Psoas muscle (tissue), 8 donors: ENCODE measurements around the gene C6orf62. TPM values are rescaled to one million over a fixed set of nuclear protein-coding genes. Genes with fewer than 3 reads are reported as not detected.
A peak's percentile ranks its signal among the peaks of the same experiment; 100 is the strongest.
"Not testable (repeated sequence)": the region's sequence is repeated elsewhere in the genome, so short reads cannot be mapped to it uniquely, and the experiment has no call there.

Experiments used
- ATAC-seq, 4 donors: fragments of 200-7000 bp; cut with Tn5 transposase; one replicate each; pipeline ENCODE4 v1.9.1; 2020; ENCODE audit warnings: moderate library complexity in 3 of 4, mild to moderate bottlenecking in 2 of 4
- DNase-seq, 2 donors: peaks; one replicate each; pipeline ENCODE4 v3.0.0-alpha.2; 2020
- H3K27ac ChIP-seq: fragments of 200-600 bp; one replicate; pipeline ENCODE4 v1.8.0; 2022
- H3K27me3 ChIP-seq, 3 donors: fragments of 200-600 bp in 1 of 3; one replicate each; pipeline versions ENCODE4 v1.6.1 to v1.8.0; 2013 to 2022; ENCODE audit warnings: low read length in 2 of 3, mild to moderate bottlenecking in 2 of 3, moderate library complexity in 1 of 3; ENCODE audit not compliant: insufficient read depth in 3 of 3
- H3K36me3 ChIP-seq, 2 donors: fragments of 200-600 bp in 1 of 2; one replicate each; pipeline versions ENCODE4 v1.6.1 to v1.8.0; 2013 to 2022; ENCODE audit warnings: low read depth in 1 of 2, mild to moderate bottlenecking in 1 of 2, moderate library complexity in 1 of 2; ENCODE audit not compliant: insufficient read depth in 1 of 2
- H3K4me1 ChIP-seq: fragments of 200-600 bp; one replicate; pipeline ENCODE4 v1.8.0; 2022
- H3K4me3 ChIP-seq: fragments of 200-600 bp; one replicate; pipeline ENCODE4 v1.8.0; 2022; ENCODE audit warnings: mild to moderate bottlenecking
- H3K9me3 ChIP-seq: fragments of 200-600 bp; one replicate; pipeline ENCODE4 v1.8.0; 2022
- CTCF ChIP-seq: fragments of 200-600 bp; IDR thresholded peaks from one replicate; pipeline ENCODE4 v1.8.0; 2022; ENCODE audit warnings: antibody characterized with exemption
- WGBS, 3 donors: extraction: QIAGEN DNeasy Blood & Tissue Kit; methylation state at CpG; one replicate each; pipeline versions ENCODE4 v1.1.6 to v1.1.7; 2013; 5-methylcytosine and 5-hydroxymethylcytosine counted together
- intact Hi-C, 2 donors: fragments of 100-400 bp; cut with DNase I; formaldehyde crosslinking; loops; one replicate each; pipeline versions ENCODE4 v1.11.0 to v1.14.2; 2022
- polyA plus RNA-seq, 3 donors: library from polyadenylated mRNA; stranded (reverse); fragments of 200-250 nt; gene quantifications; one replicate each; pipeline ENCODE4 v1.2.3, GENCODE V29; 2013
- total RNA-seq, 4 donors: library from RNA; stranded (reverse); fragmentation: NEBNext Ultra II Directional in 2 of 4; extraction: Animal tissue kit (Norgen Biotek cat#: 25700) in 2 of 4; gene quantifications; one replicate each; pipeline versions ENCODE4 v1.2.1 to v1.2.4, GENCODE V29; 2021 to 2023
- donor health status: healthy with polysubstance abuse.
- donor health status: DM: no; HTN: no; CAD: no; lungs with moderate emphysema.
- donor health status: Bipolar disorder and iron deficiency.
- donor health status: healthy.
- donor health status: DM: yes; HTN: yes; CAD: no.
- donor health status: DM: no; HTN: no; CAD: no.
- donor health status: DM: no; HTN: no; CAD: no.
- donor health status: DM: yes; HTN: yes; CAD: no.

The C6orf62 gene
- total and polyA plus RNA-seq, 7 donors = 23.9 to 57.2 (median 45.7) TPM

- intact Hi-C loops = loop anchor here in 1 of 2 donors (5.0 to 10.0 kb wide), 2 partner anchors 36 to 278 kb away; partner anchors contain the start of genes ACOT13 and TDP2
- no peaks in the 10 kb centered on the region for H3K4me1 ChIP-seq
- H3K4me3 ChIP-seq = no peak overlapping the region
- no peak overlapping the region for H3K27ac ChIP-seq
- DNase-seq = no peak
- ATAC-seq = no peak
- no peak for TF ChIP-seq CTCF
- 72 to 84% (median 76%) methylated on average over 4 of the region's 4 CpGs for WGBS, 3 donors
- H3K27me3 ChIP-seq = no peaks in the 10 kb centered on the region
- H3K9me3 ChIP-seq = no peaks in the 10 kb centered on the region
- H3K36me3 ChIP-seq = peaks cover 13 to 96% of the 10 kb centered on the region in 2 donors
Measured at GRCh38 chr6:24702720-24703282, 16.2 kb downstream of the C6orf62 start.

GRCh38 chr6:24699521-24700359 lies 19.2 kb downstream of the C6orf62 start:
- DNase-seq (no peak), ATAC-seq (peak in 1 of 4 donors; percentile 30)
- H3K4me3 ChIP-seq = no peak overlapping the region
- H3K4me1 ChIP-seq = no peaks in the 10 kb centered on the region
- H3K27ac ChIP-seq = no peak overlapping the region
- intact Hi-C loops = loop anchor here in 1 of 2 donors (5.0 to 10.0 kb wide), 2 partner anchors 32 to 275 kb away; partner anchors contain the start of genes ACOT13 and TDP2
- WGBS, 3 donors = 85 to 86% (median 85%) methylated on average over 3 of the region's 3 CpGs
- no peaks in the 10 kb centered on the region for H3K27me3 ChIP-seq
- no peak for TF ChIP-seq CTCF
- H3K36me3 ChIP-seq = peaks cover 8 to 68% of the 10 kb centered on the region in 2 donors
- no peaks in the 10 kb centered on the region for H3K9me3 ChIP-seq

GRCh38 chr6:24696097-24696496 lies 22.9 kb downstream of the C6orf62 start:
- no peaks in the 10 kb centered on the region for H3K9me3 ChIP-seq
- TF ChIP-seq CTCF = no peak
- H3K4me3 ChIP-seq = no peak overlapping the region
- ATAC-seq (no peak), DNase-seq (no peak)
- WGBS, 3 donors = 87 to 99% (median 90%) methylated on average over 2 of the region's 2 CpGs
- intact Hi-C loops = no loop called here
- peaks cover 0 to 31% of the 10 kb centered on the region in 2 donors for H3K36me3 ChIP-seq
- no peak overlapping the region for H3K27ac ChIP-seq
- H3K4me1 ChIP-seq = no peaks in the 10 kb centered on the region
- no peaks in the 10 kb centered on the region for H3K27me3 ChIP-seq

- H3K27ac ChIP-seq, H3K9me3 ChIP-seq, H3K4me1 ChIP-seq, H3K4me3 ChIP-seq, intact Hi-C loops, H3K27me3 ChIP-seq: not testable (repeated sequence)
- TF ChIP-seq CTCF = peak; percentile 45
- peak in 1 of 2 donors; percentile 59 for DNase-seq
- H3K36me3 ChIP-seq = peaks cover 0 to 27% of the 10 kb centered on the region in 2 donors
- ATAC-seq = peak; percentile 70 to 90 (median 80)
- WGBS, 3 donors = 27 to 40% (median 27%) methylated on average over 8 of the region's 8 CpGs
Measured at GRCh38 chr6:24695635-24696034, 23.3 kb downstream of the C6orf62 start.
